A549 (cell line): ENCODE measurements around the gene HOXA2.

Experiments used
- CHD2 ChIP-seq: fragments of 150-350 bp; IDR thresholded peaks from 2 replicates; pipeline ENCODE4 v1.6.1; 2014; ENCODE audit warnings: low read length; ENCODE audit not compliant: partially characterized antibody
- CHD4 ChIP-seq: fragments of 200-600 bp; sonication (generic); IDR thresholded peaks from 2 replicates; pipeline ENCODE4 v1.6.1; 2016; ENCODE audit warnings: antibody characterized with exemption, mild to moderate bottlenecking, borderline replicate concordance
- CTCF ChIP-seq: fragments of >200 bp; sonication (Bioruptor Twin); formaldehyde crosslinking; IDR thresholded peaks from 3 replicates; pipeline ENCODE4 v1.5.1; 2016
- EP300 ChIP-seq, 2 experiments: fragments of >200 bp; sonication (Bioruptor Twin); formaldehyde crosslinking; IDR thresholded peaks; 2 replicates in 1 of 2; 3 replicates in 1 of 2; pipeline ENCODE4 v1.6.1; 2016 to 2017
- HDAC2 ChIP-seq: fragments of 200-600 bp; sonication (generic); IDR thresholded peaks from 2 replicates; pipeline ENCODE4 v1.6.1; 2016
- KDM1A ChIP-seq: fragments of 200-600 bp; sonication (generic); IDR thresholded peaks from 2 replicates; pipeline ENCODE4 v1.6.1; 2016; ENCODE audit warnings: low read depth, mild to moderate bottlenecking
- MAX ChIP-seq: IDR thresholded peaks from 2 replicates; pipeline ENCODE4 v1.6.1; 2012
- NR3C1 ChIP-seq: fragments of >200 bp; sonication (Bioruptor Twin); formaldehyde crosslinking; IDR thresholded peaks from 3 replicates; pipeline ENCODE4 v1.6.1; 2017
- PHF8 ChIP-seq: fragments of 200-600 bp; sonication (generic); IDR thresholded peaks from 2 replicates; pipeline ENCODE4 v1.6.1; 2016; ENCODE audit warnings: low read depth, mild to moderate bottlenecking, antibody characterized with exemption, moderate library complexity, borderline replicate concordance
- POLR2A ChIP-seq: IDR thresholded peaks from 2 replicates; pipeline ENCODE4 v1.6.1; 2012; ENCODE audit warnings: mild to moderate bottlenecking, low read length
- RAD21 ChIP-seq, 2 experiments: fragments of >200 bp in 1 of 2; sonication (Bioruptor Twin) in 1 of 2; formaldehyde crosslinking in 1 of 2; IDR thresholded peaks in 1 of 2; conservative IDR thresholded peaks in 1 of 2; 2 replicates in 1 of 2; 3 replicates in 1 of 2; pipeline ENCODE4 v1.6.1; 2012 to 2018; ENCODE audit warnings: inconsistent platforms in 1 of 2
- TF ChIP-seq, protein P1 (sequence below): fragments of 450-650 bp; IDR thresholded peaks from 2 replicates; pipeline ENCODE4 v1.6.1; 2014; ENCODE audit warnings: antibody characterized with exemption

DNA sequence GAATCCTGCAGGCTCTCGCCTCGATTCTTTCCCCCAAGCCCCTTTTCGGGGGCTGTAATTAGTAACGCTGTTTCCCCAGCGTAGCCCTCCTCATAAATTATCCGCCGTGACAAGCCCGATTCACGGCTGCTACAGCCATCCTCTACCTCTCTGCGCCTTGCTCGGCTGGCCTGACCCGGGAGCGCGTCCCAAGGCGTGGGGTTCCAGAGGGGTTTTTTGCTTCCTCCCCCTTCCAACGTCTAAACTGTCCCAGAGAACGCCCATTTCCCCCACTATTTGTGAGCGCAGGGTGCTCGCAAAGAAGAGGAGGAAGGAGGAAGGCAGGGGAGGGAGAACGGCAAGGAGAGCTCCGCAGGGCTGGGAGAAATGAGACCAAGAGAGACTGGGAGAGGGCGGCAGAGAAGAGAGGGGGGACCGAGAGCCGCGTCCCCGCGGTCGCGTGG, 40.1 kb upstream of the HOXA2 start:
- no peak for TF ChIP-seq PHF8
- TF ChIP-seq CTCF: no peak
- TF ChIP-seq HDAC2: no peak
- TF ChIP-seq MAX: no peak
- TF ChIP-seq CHD2: no peak
- no peak for TF ChIP-seq RAD21 (conservative IDR thresholded peaks at IDR 0.05 in 1 of 2, IDR thresholded peaks at IDR 0.05 in 1 of 2)
- TF ChIP-seq KDM1A: no peak
- TF ChIP-seq CHD4: no peak
- no peak for TF ChIP-seq POLR2A
- TF ChIP-seq, protein P1, sequence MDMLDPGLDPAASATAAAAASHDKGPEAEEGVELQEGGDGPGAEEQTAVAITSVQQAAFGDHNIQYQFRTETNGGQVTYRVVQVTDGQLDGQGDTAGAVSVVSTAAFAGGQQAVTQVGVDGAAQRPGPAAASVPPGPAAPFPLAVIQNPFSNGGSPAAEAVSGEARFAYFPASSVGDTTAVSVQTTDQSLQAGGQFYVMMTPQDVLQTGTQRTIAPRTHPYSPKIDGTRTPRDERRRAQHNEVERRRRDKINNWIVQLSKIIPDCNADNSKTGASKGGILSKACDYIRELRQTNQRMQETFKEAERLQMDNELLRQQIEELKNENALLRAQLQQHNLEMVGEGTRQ: no peak
- TF ChIP-seq NR3C1: no peak
- no peak for TF ChIP-seq EP300 (IDR thresholded peaks at IDR 0.05)
